ENCODE results near the gene ZBTB18.
A peak's percentile ranks its signal among the peaks of the same experiment; 100 is the strongest.

Gene ZBTB18

GRCh38 chr1:244089561-244089960 is 38.5 kb downstream of the ZBTB18 start:
- no peak overlapping the region for H3K4me3 ChIP-seq (ENCODE audit: low read depth, low read length)
- in situ Hi-C loops (cut with HindIII; ENCODE audit: low sequenced_read_pairs), result no loop called here
- DNase-seq (ENCODE audit: low read depth, low spot score), result no peak
- no peak for TF ChIP-seq CTCF (IDR thresholded peaks at IDR 0.05; ENCODE audit: low read depth, low read length)

- H3K4me3 ChIP-seq (ENCODE audit: low read depth, low read length), result no peak overlapping the region
- DNase-seq (ENCODE audit: low read depth, low spot score), result no peak
- in situ Hi-C loops (cut with HindIII; ENCODE audit: low sequenced_read_pairs), result no loop called here
- no peak for TF ChIP-seq CTCF (IDR thresholded peaks at IDR 0.05; ENCODE audit: low read depth, low read length)
Measured at GRCh38 chr1:244090645-244091044, 39.6 kb downstream of the ZBTB18 start.

GRCh38 chr1:244092293-244092963 is 41.3 kb downstream of the ZBTB18 start:
- in situ Hi-C loops (cut with HindIII; ENCODE audit: low sequenced_read_pairs), result no loop called here
- peak; percentile 66 for DNase-seq (ENCODE audit: low read depth, low spot score)

GRCh38 chr1:244092964-244093638 is 42.0 kb downstream of the ZBTB18 start:
- no peak overlapping the region for H3K4me3 ChIP-seq (ENCODE audit: low read depth, low read length)
- in situ Hi-C loops (cut with HindIII; ENCODE audit: low sequenced_read_pairs), result no loop called here
- no peak for TF ChIP-seq CTCF (IDR thresholded peaks at IDR 0.05; ENCODE audit: low read depth, low read length)
- DNase-seq (ENCODE audit: low read depth, low spot score), result no peak

More at GRCh38 chr1:244092293-244092963, 41.3 kb downstream of the ZBTB18 start:
- TF ChIP-seq CTCF (IDR thresholded peaks at IDR 0.05; ENCODE audit: low read depth, low read length), result no peak
- no peak overlapping the region for H3K4me3 ChIP-seq (ENCODE audit: low read depth, low read length)

GRCh38 chr1:244094880-244095528 is 43.9 kb downstream of the ZBTB18 start:
- DNase-seq (ENCODE audit: low read depth, low spot score), result no peak
- H3K4me3 ChIP-seq (ENCODE audit: low read depth, low read length), result no peak overlapping the region
- in situ Hi-C loops (cut with HindIII; ENCODE audit: low sequenced_read_pairs), result no loop called here
- TF ChIP-seq CTCF (IDR thresholded peaks at IDR 0.05; ENCODE audit: low read depth, low read length), result no peak

- TF ChIP-seq CTCF (IDR thresholded peaks at IDR 0.05; ENCODE audit: low read depth, low read length), result no peak
- in situ Hi-C loops (cut with HindIII; ENCODE audit: low sequenced_read_pairs), result no loop called here
- no peak overlapping the region for H3K4me3 ChIP-seq (ENCODE audit: low read depth, low read length)
- no peak for DNase-seq (ENCODE audit: low read depth, low spot score)
Measured at GRCh38 chr1:244095529-244095911, 44.4 kb downstream of the ZBTB18 start.

Data from astrocyte of the spinal cord (primary cell).